Measurements from ENCODE around the gene SLC6A20. TPM values are rescaled to one million over a fixed set of nuclear protein-coding genes. Genes with fewer than 3 reads are reported as not detected.

Gene SLC6A20
- total RNA-seq, 1 experiment from 2014 or later: 0.89 TPM

DNA sequence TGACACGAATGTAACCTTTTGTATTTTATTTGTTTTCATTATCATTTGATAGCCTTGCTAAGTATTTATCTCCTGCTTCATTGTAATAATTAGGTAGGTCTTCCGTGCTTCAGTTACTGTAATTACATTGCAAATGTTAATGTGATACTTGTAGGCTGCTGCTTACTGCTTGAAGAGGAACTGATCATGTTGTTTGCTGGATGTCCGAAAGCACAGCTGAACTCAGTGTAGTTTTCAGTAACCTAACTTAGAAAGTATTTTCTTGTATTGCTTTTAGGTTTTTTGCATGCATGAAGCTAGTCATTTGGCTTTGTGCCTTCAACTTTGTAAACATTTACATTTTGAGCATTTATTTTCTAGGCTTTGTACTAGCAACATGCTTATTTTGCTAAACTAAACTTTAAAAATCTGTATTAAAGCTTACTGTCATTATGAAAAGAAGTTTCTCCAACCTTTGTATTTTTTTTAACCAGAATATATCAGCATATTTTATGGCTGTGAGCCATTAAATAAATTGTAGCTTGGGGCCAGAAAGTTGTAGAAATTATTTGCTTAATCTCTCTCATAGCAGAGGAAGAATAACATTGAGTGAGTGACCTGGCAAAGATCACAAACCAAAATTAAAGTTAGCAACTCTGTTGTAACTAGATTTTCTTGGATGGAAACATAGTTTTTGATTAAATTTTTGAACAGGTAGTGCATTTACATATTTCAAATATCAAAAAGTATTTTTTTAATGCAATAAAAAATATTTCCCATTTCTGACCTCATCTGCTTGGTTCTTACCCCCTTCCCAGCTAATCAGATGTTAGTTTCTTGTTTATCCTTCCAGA lies 76.5 kb downstream of the SLC6A20 start:
- no peak for TF ChIP-seq TCF7L2 (IDR thresholded peaks at IDR 0.05; ENCODE audit: borderline replicate concordance, extremely low read depth, insufficient read depth, insufficient read length)
- TF ChIP-seq, protein P1, sequence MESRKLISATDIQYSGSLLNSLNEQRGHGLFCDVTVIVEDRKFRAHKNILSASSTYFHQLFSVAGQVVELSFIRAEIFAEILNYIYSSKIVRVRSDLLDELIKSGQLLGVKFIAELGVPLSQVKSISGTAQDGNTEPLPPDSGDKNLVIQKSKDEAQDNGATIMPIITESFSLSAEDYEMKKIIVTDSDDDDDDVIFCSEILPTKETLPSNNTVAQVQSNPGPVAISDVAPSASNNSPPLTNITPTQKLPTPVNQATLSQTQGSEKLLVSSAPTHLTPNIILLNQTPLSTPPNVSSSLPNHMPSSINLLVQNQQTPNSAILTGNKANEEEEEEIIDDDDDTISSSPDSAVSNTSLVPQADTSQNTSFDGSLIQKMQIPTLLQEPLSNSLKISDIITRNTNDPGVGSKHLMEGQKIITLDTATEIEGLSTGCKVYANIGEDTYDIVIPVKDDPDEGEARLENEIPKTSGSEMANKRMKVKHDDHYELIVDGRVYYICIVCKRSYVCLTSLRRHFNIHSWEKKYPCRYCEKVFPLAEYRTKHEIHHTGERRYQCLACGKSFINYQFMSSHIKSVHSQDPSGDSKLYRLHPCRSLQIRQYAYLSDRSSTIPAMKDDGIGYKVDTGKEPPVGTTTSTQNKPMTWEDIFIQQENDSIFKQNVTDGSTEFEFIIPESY (IDR thresholded peaks at IDR 0.05; ENCODE audit: extremely low read depth, insufficient replicate concordance, low read length): no peak
- TF ChIP-seq ZNF274 (IDR thresholded peaks at IDR 0.05; ENCODE audit: low read depth, low read length): no peak
- RAD21 ChIA-PET (ENCODE audit: low non-redundant PET in 1 of 2, low total read pairs in 2 of 2, uncharacterized antibody in 2 of 2, unreplicated experiment in 2 of 2): no interaction called here
- H3K4me3 ChIP-seq (replicated peaks in 1 of 2; ENCODE audit: low read depth in 1 of 2, low read length in 2 of 2): no peak overlapping the region
- no peak overlapping the region for H3K9ac ChIP-seq (ENCODE audit: low read length)
- intact Hi-C loops (cut with micrococcal nuclease): no loop called here
- H2AFZ ChIP-seq (ENCODE audit: low read depth, low read length, poor library complexity, severe bottlenecking): no peak overlapping the region
- no peak for ATAC-seq
- H4K20me1 ChIP-seq (ENCODE audit: insufficient read depth): no peaks in the 10 kb centered on the region
- H3K4me1 ChIP-seq (ENCODE audit: control insufficient read depth in 1 of 2, insufficient read depth in 2 of 2, low read length in 2 of 2): no peaks in the 10 kb centered on the region
- peaks cover 0 to 3% of the 10 kb centered on the region in 2 experiments; a peak in 1 of 4 replicates for H3K36me3 ChIP-seq (ENCODE audit: control insufficient read depth in 1 of 2, insufficient read depth in 2 of 2, low read length in 2 of 2)
- no TSS peak for BruUV-seq (replicated peaks)
- no peak overlapping the region for H3K27ac ChIP-seq (ENCODE audit: low read depth, low read length)
- no peaks in the 10 kb centered on the region for H3K27me3 ChIP-seq (ENCODE audit: insufficient read depth, low read length)
- no peak for DNase-seq (ENCODE audit: low read depth, low spot score)
- no peaks in the 10 kb centered on the region for H3K9me2 ChIP-seq (ENCODE audit: insufficient read depth)
- CTCF ChIA-PET: no interaction called here
- POLR2A ChIA-PET: no interaction called here
- H3K4me2 ChIP-seq (ENCODE audit: low read length): no peak overlapping the region
- no peaks in the 10 kb centered on the region for H3K9me3 ChIP-seq (ENCODE audit: control insufficient read depth in 1 of 2, insufficient read depth in 1 of 2, low read depth in 1 of 2, low read length in 2 of 2)
- H3K79me2 ChIP-seq (ENCODE audit: insufficient read depth, low read length): no peaks in the 10 kb centered on the region

- Histone ChIP-seq H3K4me3 (replicated peaks in 1 of 2; ENCODE audit: low read depth in 1 of 2, low read length in 2 of 2) (no peak overlapping the region), H3K4me1 (ENCODE audit: control insufficient read depth in 1 of 2, insufficient read depth in 2 of 2, low read length in 2 of 2) (no peaks in the 10 kb centered on the region), H3K9me3 (ENCODE audit: control insufficient read depth in 1 of 2, insufficient read depth in 1 of 2, low read depth in 1 of 2, low read length in 2 of 2) (no peaks in the 10 kb centered on the region), H3K27ac (ENCODE audit: low read depth, low read length) (no peak overlapping the region), H3K36me3 (ENCODE audit: control insufficient read depth in 1 of 2, insufficient read depth in 2 of 2, low read length in 2 of 2) (peaks cover 4 to 5% of the 10 kb centered on the region in 2 experiments; a peak in 2 of 4 replicates), H2AFZ (ENCODE audit: low read depth, low read length, poor library complexity, severe bottlenecking) (no peak overlapping the region), H3K9ac (ENCODE audit: low read length) (no peak overlapping the region), H3K4me2 (ENCODE audit: low read length) (no peak overlapping the region), H3K9me2 (ENCODE audit: insufficient read depth) (no peaks in the 10 kb centered on the region), H3K79me2 (ENCODE audit: insufficient read depth, low read length) (no peaks in the 10 kb centered on the region), H3K27me3 (ENCODE audit: insufficient read depth, low read length) (no peaks in the 10 kb centered on the region), H4K20me1 (ENCODE audit: insufficient read depth) (no peaks in the 10 kb centered on the region)
- ChIA-PET CTCF (interaction anchor here (0.5 kb wide), 1 partner anchor 680 kb away, joined by 3 read pairs; no protein-coding TSS in a partner anchor), RAD21 (ENCODE audit: low non-redundant PET in 1 of 2, low total read pairs in 2 of 2, uncharacterized antibody in 2 of 2, unreplicated experiment in 2 of 2) (no interaction called here), POLR2A (no interaction called here)
- ATAC-seq: no peak
- intact Hi-C loops (cut with micrococcal nuclease): no loop called here
- no peak for DNase-seq (ENCODE audit: low read depth, low spot score)
- no TSS peak for BruUV-seq (replicated peaks)
- no peak for TF ChIP-seq ATF3 (IDR thresholded peaks at IDR 0.05)
- TF ChIP-seq POLR2A (IDR thresholded peaks at IDR 0.05; ENCODE audit: borderline replicate concordance, extremely low read depth, insufficient read depth, insufficient read length): no peak
- TF ChIP-seq, protein P1 (IDR thresholded peaks at IDR 0.05; ENCODE audit: extremely low read depth, insufficient replicate concordance, low read length): no peak
- TF ChIP-seq CTCF (IDR thresholded peaks at IDR 0.05 in 2 of 3, conservative IDR thresholded peaks at IDR 0.05 in 1 of 3; ENCODE audit: borderline replicate concordance in 1 of 3, insufficient read depth in 1 of 3, low read depth in 2 of 3, low read length in 2 of 3): no peak
- TF ChIP-seq EZH2 (IDR thresholded peaks at IDR 0.05): no peak
- no peak for TF ChIP-seq EZH2phosphoT487 (IDR thresholded peaks at IDR 0.05; ENCODE audit: borderline replicate concordance)
- no peak for TF ChIP-seq EGR1 (IDR thresholded peaks at IDR 0.05; ENCODE audit: low read depth)
Measured at GRCh38 chr3:45716790-45717336, 79.5 kb downstream of the SLC6A20 start.
